T-helper 1 cell treated with Interleukin-12 subunit alpha and Interleukin-12 subunit beta and Interleukin-4 antibody, amounts not matched to agents 30 ng/mL and 1 ng/mL, for 36 hours (primary cell): ENCODE measurements around the gene CDH2. TPM values are rescaled to one million over a fixed set of nuclear protein-coding genes. Genes with fewer than 3 reads are reported as not detected.
"Not testable (repeated sequence)": the region's sequence is repeated elsewhere in the genome, so short reads cannot be mapped to it uniquely, and the experiment has no call there.

Experiments used
- intact Hi-C: fragments of 100-400 bp; cut with micrococcal nuclease; formaldehyde crosslinking; loops from one replicate; pipeline ENCODE4 v1.15.1; 2024
- total RNA-seq: library from RNA; stranded (reverse); gene quantifications from 2 replicates; pipeline ENCODE4 v1.2.3, GENCODE V29; 2022

CDH2 gene
- total RNA-seq, 1 donor from 2014 or later: 0.61 TPM

DNA sequence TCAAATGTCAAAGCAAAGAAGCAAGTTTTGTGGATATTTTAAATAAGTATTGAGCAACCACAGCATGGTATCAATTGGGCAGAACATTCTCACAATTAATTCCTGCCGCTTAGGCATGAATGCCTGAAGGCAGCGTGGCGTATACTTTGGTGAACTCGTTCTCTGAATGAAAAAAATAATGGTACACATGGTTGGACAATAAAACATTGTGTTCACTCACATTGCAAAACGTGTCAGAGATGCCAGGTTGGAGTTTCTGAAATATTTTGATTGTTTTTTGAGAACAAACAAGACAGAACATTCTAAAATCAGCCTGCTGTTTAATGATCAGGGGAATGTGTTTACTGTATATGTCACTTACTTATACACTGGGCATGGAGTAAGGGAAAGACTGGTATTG, 254.2 kb downstream of the CDH2 start:
- intact Hi-C loops: no loop called here

DNA sequence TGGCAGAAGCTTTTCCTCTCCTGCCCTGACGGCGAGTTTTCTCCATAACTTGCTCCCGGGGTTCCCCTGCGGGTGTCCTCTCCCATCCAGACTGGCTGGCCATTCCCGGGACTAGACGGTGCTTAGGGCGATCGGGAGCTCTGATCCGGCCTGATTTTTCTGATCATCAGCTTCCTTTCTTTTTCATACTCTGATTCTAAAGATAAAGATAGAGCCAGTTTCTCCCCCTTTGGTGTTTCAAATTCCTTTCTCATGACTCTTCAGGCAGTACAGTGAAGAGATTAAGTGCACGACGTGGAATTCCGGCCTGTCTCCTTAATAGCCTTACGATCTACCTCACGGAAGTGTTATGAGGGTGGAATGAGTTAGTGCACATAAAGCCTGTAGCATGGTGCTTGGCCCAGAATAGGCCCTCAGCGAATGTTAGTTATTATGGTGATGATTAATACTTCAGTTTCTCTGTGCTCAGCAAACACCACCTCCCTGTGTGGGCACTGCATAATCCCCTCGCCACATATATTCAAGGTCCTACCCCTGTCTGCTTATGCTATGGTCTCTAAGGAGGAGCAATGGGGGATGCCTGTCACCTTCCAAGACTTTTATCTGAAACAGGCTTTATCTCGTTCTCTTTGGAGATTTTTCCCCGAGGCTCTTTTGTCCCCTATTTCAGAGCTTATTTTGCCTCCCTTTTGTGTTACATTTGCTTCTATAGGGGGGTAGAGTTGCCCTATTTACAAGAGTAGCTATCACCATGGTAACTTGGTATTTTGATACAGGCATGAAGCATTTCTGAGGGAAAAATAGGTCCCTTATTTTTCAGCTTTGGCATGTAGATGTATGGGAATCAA, 254.8 kb downstream of the CDH2 start:
- intact Hi-C loops: no loop called here

GRCh38 chr18:27921392-27921791, 255.5 kb downstream of the CDH2 start:
- intact Hi-C loops: no loop called here

DNA sequence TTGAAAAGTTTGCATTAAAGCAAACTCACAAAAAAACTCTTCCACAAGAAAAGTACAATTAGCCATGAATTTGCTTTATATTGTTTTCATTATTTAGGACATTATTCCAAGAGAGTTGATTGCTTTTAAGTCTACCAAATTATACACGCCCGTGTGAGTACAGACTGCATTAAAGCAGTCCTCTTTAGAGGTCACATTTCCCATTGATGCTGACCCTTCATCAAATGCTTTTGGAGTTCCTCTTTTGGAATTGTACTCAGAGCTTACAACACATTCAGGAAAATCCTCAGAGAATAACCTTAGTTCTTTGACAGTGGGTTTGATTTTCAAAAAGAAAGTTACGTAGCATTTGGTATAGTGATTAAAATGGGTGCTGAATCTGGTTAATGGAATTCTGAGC, 256.1 kb downstream of the CDH2 start:
- intact Hi-C loops: no loop called here

GRCh38 chr18:27906189-27906588, 270.7 kb downstream of the CDH2 start:
- intact Hi-C loops: not testable (repeated sequence)

DNA sequence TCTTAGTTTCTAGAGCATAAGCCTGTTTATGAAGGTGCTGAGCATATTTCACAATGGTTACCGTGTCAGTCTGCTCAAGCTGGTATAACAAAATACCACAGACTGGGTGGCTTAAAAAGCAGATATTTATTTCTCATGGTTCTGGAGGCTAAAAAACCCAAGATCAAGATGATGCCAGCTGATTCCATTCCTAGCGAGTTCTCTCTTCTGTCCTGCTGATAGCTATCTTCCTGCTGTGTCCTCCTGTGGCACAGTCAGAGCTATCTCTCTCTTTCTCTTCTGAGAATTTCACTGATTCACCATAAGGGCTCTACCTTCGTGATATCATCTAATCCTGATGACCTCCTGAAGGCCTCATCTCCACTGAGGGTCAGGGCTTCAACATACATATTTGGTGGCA, 273.0 kb downstream of the CDH2 start:
- intact Hi-C loops: no loop called here

DNA sequence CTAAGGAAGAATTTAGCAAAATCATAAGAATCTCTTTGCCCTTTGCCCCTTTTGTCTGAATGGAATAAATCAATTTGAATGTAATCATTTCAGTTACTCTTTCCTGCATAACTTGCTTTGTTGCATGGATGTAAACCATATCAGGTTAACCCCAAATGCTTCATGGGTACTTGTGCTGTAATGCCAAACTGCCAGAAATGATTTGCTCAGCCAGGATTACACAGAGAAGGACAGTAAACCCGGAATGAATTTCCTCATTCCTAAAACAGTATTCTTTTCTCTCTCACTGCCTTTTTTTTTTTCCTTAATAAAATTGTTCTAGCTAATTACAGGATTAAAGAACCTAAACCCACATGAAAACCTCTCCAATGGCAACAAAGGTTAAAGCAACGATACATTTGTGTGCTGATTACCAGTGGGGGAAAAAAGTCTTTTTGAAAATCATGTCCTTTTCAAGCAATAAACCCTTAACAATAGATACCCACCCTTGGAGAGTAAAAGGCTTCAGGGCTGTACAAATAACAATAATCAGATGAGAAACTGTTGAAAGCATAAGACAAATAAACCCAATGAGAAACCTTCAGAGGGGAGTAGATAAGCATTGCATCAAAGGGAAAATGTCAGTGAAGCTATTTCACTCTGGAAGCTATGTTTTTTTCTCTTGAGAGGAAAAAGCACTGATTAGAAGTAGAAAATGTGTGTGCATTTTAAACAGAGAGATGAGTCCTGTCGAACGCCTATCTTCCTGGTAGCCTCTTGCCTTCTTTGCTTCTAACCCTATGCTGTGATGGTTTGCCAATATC, 275.3 kb downstream of the CDH2 start:
- intact Hi-C loops: no loop called here
